VCaP (cell line): Measurements from ENCODE around the gene SPRR1A.
"Not testable (repeated sequence)": the region's sequence is repeated elsewhere in the genome, so short reads cannot be mapped to it uniquely, and the experiment has no call there.

ENCODE experiments used
- H3K27ac ChIP-seq: fragments of 450-650 bp; 2 replicates; pipeline ENCODE4 v1.5.1; 2017
- CTCF ChIP-seq: fragments of 450-650 bp; conservative IDR thresholded peaks from 2 replicates; pipeline ENCODE4 v1.5.1; 2017; ENCODE audit warnings: mild to moderate bottlenecking, moderate library complexity

SPRR1A gene

DNA sequence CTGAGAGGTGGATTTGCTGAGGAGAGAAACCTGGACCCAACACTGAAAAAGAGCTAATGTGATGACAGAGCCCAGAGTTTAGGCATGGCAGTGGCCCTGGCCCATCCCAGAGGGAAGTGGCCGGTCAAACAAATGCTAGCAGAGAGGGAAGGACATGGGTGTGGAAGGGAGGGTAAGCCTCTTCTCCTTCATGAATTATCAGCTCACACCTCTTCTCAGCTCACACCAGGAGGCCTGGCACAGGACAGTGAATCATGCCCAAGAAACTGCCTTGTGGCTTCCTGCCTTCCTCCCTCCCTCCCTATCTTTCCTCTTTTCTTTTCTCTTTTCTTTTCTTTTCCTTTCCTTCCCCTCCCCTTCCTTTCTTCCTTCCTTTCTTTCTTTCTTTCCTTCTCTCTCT is 16.4 kb downstream of the SPRR1A start:
- no peak overlapping the region for H3K27ac ChIP-seq
- TF ChIP-seq CTCF: no peak

DNA sequence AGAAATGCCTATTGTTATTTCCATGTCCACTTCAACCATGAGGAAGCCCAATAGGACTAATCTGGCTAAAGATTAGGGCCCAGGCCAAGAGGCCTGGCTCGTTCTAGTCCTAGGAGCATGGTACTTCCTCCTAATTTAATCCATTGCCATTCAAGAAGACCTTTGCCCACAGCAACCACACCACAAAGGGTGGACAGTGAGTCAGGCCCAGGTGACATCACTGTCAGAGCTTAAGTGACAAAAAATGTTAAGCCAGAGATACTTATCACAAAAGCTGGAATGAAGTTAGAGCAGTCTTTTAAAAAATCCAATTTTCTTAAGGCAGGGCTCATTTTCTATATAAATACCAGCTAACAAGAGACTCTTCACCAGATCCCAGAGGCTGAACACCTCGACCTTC is 17.5 kb downstream of the SPRR1A start, which contains the start of gene SPRR3:
TSS of gene SPRR3 (plus strand) at position 368 of the 400 bp plus-strand sequence. CDS start 1,272 bp downstream, outside the sequence.
- no peak for TF ChIP-seq CTCF
- no peak within 1 kb of the TSS for H3K27ac ChIP-seq

DNA sequence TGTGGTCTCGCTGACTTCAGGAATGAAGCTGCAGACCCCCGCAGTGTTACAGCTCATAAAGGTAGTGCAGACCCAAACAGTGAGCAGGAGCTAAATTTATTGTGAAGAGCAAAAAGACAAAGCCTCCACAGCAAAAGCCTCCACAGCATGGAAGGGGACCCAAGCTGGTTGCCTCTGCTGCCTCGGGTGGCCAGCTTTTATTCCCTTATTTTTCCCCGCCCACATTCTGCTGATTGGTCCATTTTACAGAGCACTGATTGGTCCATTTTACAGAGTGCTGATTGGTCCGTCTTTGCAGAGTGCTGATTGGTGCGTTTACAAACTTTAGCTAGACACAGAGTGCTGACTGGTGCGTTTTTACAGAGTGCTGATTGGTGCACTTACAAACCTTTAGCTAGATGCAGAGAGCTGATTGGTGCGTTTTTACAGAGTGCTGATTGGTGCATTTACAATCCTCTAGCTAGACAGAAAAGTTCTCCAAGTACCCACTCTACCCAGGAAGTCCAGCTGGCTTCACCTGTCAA is 27.4 kb downstream of the SPRR1A start:
- H3K27ac ChIP-seq: not testable (repeated sequence)

DNA sequence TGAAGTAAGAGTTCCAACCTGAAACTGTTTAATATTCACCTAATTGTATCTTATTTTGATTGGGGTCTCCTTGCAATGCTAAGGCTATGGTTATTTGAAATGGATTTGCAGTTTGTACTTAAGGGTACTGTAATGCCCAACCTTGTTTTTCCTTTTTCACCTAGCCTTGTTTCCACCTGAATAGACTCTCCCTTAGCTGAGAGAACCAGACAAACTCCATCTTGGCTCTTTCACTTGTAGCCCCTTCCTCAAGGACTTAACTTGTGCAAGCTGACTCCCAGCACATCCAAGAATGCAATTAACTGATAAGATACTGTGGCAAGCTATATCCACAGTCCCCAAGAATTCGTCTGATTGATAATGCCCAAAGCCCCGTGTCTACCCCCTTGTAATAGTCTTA is 37.9 kb downstream of the SPRR1A start:
- not testable (repeated sequence) for H3K27ac ChIP-seq

- H3K27ac ChIP-seq: not testable (repeated sequence)
These were observed 38.5 kb downstream of the SPRR1A start for GRCh38 chr1:153022340-153022739.

DNA sequence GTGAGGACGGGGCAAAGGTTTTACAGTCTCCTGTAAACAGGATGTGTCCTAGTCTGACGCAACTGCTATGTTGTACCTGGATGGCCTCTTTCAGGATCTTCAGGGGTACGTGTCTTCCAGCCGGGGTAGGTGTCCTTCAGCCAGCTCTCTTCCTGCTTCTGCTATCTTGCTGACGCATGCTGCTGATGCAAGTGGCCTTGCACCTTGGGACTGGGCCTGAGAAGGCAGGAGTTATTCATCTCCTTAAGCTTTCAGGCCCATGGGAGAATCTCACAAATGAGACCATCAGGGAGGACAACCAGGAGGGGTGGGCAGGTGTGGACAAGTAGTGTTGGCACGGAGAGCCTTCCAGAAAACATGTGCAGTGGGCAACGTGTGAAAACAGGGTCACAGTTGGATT is 39.2 kb downstream of the SPRR1A start:
- no peak for TF ChIP-seq CTCF
- no peak overlapping the region for H3K27ac ChIP-seq

DNA sequence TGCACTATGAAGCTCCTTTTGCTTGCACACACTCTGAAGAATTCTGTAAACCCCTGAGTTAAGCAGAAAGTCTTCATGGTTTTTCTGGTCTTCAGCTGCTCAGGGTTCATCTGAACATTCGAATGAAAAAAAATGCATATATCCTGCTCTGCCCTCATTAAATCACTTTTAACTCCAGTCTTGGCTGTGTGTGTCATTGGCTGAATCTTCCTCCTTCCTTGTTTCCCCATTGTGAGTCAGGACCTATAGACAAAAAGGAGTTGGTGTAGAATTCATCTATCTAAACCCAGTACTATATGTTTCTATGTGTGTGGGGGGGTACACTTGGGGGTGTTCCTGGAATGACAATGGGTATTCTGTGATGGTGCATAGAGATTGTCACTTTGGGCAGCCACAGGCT is 40.5 kb downstream of the SPRR1A start:
- no peak overlapping the region for H3K27ac ChIP-seq
- no peak for TF ChIP-seq CTCF

GRCh38 chr1:153025797-153026196 is 41.9 kb downstream of the SPRR1A start:
- TF ChIP-seq CTCF: no peak
- no peak overlapping the region for H3K27ac ChIP-seq

DNA sequence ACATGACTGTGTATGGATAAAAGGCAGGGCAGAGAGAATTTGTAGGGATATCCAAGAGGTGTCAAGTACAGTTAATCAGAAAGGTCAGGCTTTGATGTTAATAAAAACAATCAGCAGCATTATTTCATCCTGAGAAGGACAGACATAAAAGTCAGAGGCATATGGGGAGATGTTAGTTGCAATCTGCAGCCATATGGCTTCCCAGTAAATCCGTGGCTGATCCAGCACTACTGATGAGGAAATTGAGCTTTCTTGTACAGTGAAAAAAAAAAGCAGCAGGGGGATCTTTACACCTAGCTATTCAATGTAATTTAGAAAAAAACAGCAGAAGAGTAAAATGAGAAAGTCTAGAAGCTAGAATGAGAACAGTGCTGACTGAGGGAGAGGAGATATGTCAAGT is 44.9 kb downstream of the SPRR1A start:
- TF ChIP-seq CTCF: no peak
- no peak overlapping the region for H3K27ac ChIP-seq
